ENCODE results near the gene HOXA9.

GRCh38 chr7:27211764-27212204 is 46.4 kb upstream of the HOXA9 start:
- peak in 1 of 4 donors; percentile 47 for TF ChIP-seq POLR2AphosphoS5 (IDR thresholded peaks at IDR 0.05)
- TF ChIP-seq CTCF (IDR thresholded peaks at IDR 0.05) = no peak

Data from sigmoid colon (tissue), 4 donors.